ENCODE results near the gene ZNF84. TPM values are rescaled to one million over a fixed set of nuclear protein-coding genes. Genes with fewer than 3 reads are reported as not detected.

ZNF84 gene
- total RNA-seq, 1 donor from 2014 or later, result 33.2 TPM

DNA sequence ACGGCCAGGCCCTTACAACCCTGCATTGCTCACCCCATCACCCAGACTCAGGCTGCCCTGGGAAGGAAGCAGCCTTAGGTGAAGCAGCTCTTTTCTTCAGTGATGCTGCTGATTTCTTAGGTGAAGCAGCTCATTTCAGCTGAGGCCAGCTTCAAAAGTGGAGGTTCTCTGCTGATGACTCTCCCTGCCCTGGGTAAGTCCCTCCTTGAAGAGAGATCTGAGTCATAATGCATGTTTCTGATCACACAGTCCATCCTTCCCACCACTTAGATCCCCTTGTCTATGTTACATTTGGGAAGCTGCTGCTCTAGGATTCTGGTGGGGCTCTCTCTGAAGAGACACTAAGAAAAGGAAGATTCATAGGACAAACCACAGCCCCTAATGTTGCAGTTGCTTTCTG lies 26.2 kb downstream of the ZNF84 start:
- TF ChIP-seq, protein P1, sequence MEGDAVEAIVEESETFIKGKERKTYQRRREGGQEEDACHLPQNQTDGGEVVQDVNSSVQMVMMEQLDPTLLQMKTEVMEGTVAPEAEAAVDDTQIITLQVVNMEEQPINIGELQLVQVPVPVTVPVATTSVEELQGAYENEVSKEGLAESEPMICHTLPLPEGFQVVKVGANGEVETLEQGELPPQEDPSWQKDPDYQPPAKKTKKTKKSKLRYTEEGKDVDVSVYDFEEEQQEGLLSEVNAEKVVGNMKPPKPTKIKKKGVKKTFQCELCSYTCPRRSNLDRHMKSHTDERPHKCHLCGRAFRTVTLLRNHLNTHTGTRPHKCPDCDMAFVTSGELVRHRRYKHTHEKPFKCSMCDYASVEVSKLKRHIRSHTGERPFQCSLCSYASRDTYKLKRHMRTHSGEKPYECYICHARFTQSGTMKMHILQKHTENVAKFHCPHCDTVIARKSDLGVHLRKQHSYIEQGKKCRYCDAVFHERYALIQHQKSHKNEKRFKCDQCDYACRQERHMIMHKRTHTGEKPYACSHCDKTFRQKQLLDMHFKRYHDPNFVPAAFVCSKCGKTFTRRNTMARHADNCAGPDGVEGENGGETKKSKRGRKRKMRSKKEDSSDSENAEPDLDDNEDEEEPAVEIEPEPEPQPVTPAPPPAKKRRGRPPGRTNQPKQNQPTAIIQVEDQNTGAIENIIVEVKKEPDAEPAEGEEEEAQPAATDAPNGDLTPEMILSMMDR (IDR thresholded peaks at IDR 0.05), result no peak
- no peak overlapping the region for H3K4me3 Mint-ChIP-seq (ENCODE audit: unreplicated experiment)

DNA sequence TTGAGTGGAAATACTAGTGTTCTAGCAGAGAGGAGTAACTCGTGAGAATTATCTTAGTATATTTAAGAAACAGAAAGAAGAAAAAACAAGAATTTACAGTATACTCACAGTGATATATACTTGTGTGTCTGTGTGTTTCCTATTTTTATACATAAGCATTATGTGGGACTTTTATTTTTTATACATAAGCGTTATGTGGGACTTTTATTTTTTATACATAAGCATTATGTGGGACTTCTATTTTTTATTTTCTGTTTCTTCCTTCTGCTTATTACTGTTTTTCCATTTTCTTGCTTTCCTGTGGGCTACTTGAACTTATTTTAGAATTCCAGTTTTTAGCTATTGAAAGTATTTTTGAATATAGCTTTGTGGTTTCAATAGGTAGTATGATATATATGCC lies 36.5 kb downstream of the ZNF84 start:
- H3K27ac Mint-ChIP-seq (ENCODE audit: unreplicated experiment), result no peak overlapping the region
- H3K4me1 Mint-ChIP-seq (ENCODE audit: low read depth), result no peaks in the 10 kb centered on the region
- H3K27me3 Mint-ChIP-seq (ENCODE audit: low read depth), result no peaks in the 10 kb centered on the region
- H3K4me3 Mint-ChIP-seq (ENCODE audit: unreplicated experiment), result no peak overlapping the region
- H3K36me3 Mint-ChIP-seq (ENCODE audit: low read depth), result peaks cover 21% of the 10 kb centered on the region
- peaks cover 57% of the 10 kb centered on the region for H3K9me3 Mint-ChIP-seq (ENCODE audit: low read depth)
- TF ChIP-seq, protein P1 (IDR thresholded peaks at IDR 0.05), result no peak
- DNase-seq (ENCODE audit: low spot score), result no peak

More for the DNA sequence above, 26.2 kb downstream of the ZNF84 start:
- H3K9me3 Mint-ChIP-seq (ENCODE audit: low read depth), result peaks cover 68% of the 10 kb centered on the region
- no peaks in the 10 kb centered on the region for H3K4me1 Mint-ChIP-seq (ENCODE audit: low read depth)
- no peak for DNase-seq (ENCODE audit: low spot score)
- H3K36me3 Mint-ChIP-seq (ENCODE audit: low read depth), result peaks cover 42% of the 10 kb centered on the region
- no peaks in the 10 kb centered on the region for H3K27me3 Mint-ChIP-seq (ENCODE audit: low read depth)
- no peak overlapping the region for H3K27ac Mint-ChIP-seq (ENCODE audit: unreplicated experiment)

DNA sequence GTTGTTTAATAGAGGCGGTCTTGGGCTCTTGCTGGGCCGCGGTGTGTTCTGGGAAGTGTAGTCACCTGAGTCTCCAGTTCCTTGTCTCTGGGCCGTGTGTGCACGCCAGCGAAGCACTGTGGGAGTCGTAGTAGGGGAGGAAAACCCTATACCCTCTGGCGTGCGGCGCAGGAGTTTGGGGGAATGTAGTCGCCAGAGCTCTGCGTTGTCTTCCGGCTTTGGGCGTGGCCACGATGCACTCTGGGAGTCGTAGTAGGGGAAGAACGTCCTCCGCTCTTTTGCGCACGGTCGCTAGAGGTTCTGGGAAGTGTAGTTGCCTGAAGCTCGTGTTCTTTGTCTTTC lies 42.7 kb downstream of the ZNF84 start:
- H3K27me3 Mint-ChIP-seq (ENCODE audit: low read depth), result no peaks in the 10 kb centered on the region
- DNase-seq (ENCODE audit: low spot score), result peak; percentile 99

DNA sequence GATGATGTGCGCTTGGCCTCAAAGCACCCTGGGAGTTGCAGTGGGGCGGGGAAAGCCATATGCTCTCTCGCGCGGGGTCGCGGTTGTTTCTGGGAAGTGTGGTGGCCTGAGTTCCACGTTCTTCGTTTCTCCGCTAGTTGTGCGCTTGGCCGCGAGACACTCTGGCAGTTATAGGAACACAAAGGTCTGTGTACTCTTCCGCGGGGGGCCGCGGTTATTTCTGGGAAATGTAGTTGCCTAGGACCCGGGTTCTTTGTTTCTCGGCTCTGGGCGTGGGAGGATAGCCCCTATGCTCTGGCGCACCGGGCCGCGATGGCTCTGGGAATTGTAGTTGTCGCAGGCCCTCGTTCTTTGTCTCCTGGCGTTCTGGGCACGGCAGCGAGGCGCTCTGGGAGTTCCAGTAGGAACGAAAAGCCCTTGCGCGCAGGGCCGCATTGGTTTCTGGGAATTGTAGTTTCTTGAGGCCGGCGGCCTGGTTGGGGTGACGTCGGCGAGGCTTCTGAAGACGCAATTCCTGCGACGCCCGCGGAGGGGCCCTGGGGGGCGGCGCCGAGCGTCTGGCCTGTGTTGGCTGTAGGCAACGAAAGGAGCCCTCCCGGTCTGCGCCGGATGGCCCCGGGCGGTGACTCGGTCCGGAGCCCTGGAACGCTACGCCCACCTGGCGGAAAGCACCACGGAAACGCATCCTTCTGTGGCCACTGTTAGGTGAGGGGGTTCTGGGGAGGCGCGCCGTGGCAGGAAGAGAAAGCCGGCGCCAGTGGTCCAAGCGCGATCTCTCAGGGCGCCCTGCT lies 43.3 kb downstream of the ZNF84 start, which contains the start of gene ZNF140:
TSS of gene ZNF140 (plus strand) at position 556 of the 791 bp plus-strand sequence. CDS start 398 bp downstream, outside the sequence.
- Mint-ChIP-seq H3K27me3 (ENCODE audit: low read depth) (no peaks in the 10 kb centered on the region), H3K4me3 (ENCODE audit: unreplicated experiment) (no peak within 1 kb of the TSS), H3K9me3 (ENCODE audit: low read depth) (peaks cover 55% of the 10 kb centered on the region), H3K4me1 (ENCODE audit: low read depth) (no peaks in the 10 kb centered on the region), H3K27ac (ENCODE audit: unreplicated experiment) (no peak within 1 kb of the TSS), H3K36me3 (ENCODE audit: low read depth) (peaks cover 52% of the 10 kb centered on the region)
- peak; percentile 97 for DNase-seq (ENCODE audit: low spot score)
- TF ChIP-seq, protein P1 (IDR thresholded peaks at IDR 0.05), result peak; percentile 43

More for the DNA sequence above, 42.7 kb downstream of the ZNF84 start:
- TF ChIP-seq, protein P1 (IDR thresholded peaks at IDR 0.05), result no peak
- no peaks in the 10 kb centered on the region for H3K4me1 Mint-ChIP-seq (ENCODE audit: low read depth)
- no peak overlapping the region for H3K4me3 Mint-ChIP-seq (ENCODE audit: unreplicated experiment)
- H3K27ac Mint-ChIP-seq (ENCODE audit: unreplicated experiment), result no peak overlapping the region
- peaks cover 48% of the 10 kb centered on the region for H3K36me3 Mint-ChIP-seq (ENCODE audit: low read depth)
- peaks cover 53% of the 10 kb centered on the region for H3K9me3 Mint-ChIP-seq (ENCODE audit: low read depth)

DNA sequence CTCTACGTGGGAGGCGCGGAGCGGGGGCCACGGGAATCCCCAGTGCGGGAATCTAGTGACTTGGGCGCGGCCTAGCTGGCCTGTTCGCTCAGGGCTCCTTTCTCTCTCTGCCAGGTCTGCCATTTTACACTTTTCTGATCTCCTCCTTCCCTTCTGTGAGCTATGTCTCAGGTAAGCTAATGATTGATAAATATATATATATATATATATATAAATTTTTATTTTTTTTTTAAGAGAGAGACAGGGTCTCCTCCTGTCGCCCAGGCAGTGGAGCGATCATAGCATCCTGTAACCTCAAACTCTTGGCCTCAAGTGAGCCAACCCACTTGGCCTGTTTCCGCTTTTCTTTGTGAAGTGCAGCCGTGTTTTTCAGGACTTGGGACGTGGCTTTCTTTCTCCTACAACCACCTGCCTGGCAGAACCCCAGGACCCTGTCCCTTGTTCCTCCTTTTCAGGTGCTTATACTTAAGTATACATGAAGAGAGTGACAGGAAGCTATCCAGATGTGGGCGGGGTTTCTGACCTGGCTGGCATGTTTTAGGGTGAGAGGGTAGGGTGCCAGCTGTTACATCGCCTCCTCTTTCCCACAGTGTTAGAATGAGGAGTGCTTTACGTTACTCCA lies 44.0 kb downstream of the ZNF84 start:
- Mint-ChIP-seq H3K27me3 (ENCODE audit: low read depth) (no peaks in the 10 kb centered on the region), H3K9me3 (ENCODE audit: low read depth) (peaks cover 57% of the 10 kb centered on the region), H3K4me1 (ENCODE audit: low read depth) (no peaks in the 10 kb centered on the region), H3K4me3 (ENCODE audit: unreplicated experiment) (no peak overlapping the region), H3K27ac (ENCODE audit: unreplicated experiment) (no peak overlapping the region), H3K36me3 (ENCODE audit: low read depth) (peaks cover 58% of the 10 kb centered on the region)
- DNase-seq (ENCODE audit: low spot score), result no peak
- TF ChIP-seq, protein P1 (IDR thresholded peaks at IDR 0.05), result no peak

All from chondrocyte (in vitro differentiated cells).